GM21526 (cell line): ENCODE measurements around the gene IQCH.

Experiments used
- ATAC-seq: cut with Tn5 transposase; IDR thresholded peaks from one replicate; pipeline ENCODE4 v1.9.1; 2021; ENCODE audit warnings: moderate library complexity; ENCODE audit not compliant: unreplicated experiment, low FRiP score

IQCH gene

GRCh38 chr15:67520321-67521028, 265.9 kb downstream of the IQCH start:
- ATAC-seq, result peak; percentile 12

- ATAC-seq, result peak; percentile 72
These were observed 266.6 kb downstream of the IQCH start, which contains the start of gene C15orf61 for GRCh38 chr15:67521029-67521782. Gene C15orf61, plus strand, starts transcription at chr15:67521131. Its CDS starts 118 bp downstream, at chr15:67521249.

- ATAC-seq, result no peak
These were observed 267.4 kb downstream of the IQCH start for GRCh38 chr15:67521783-67522568.

- ATAC-seq, result no peak
These were observed 268.7 kb downstream of the IQCH start for GRCh38 chr15:67523330-67523729.

GRCh38 chr15:67524235-67524634, 269.6 kb downstream of the IQCH start:
- ATAC-seq, result no peak

GRCh38 chr15:67528513-67528912, 273.9 kb downstream of the IQCH start:
- ATAC-seq, result no peak

- ATAC-seq, result no peak
These were observed 276.9 kb downstream of the IQCH start for GRCh38 chr15:67531379-67531914.

- ATAC-seq, result no peak
These were observed 279.3 kb downstream of the IQCH start for GRCh38 chr15:67533873-67534272.

- no peak for ATAC-seq
These were observed 279.8 kb downstream of the IQCH start for GRCh38 chr15:67534360-67534759.

GRCh38 chr15:67537771-67538170, 283.2 kb downstream of the IQCH start:
- ATAC-seq, result no peak

GRCh38 chr15:67542420-67543347, 288.1 kb downstream of the IQCH start, which contains the start of gene MAP2K5:
Gene MAP2K5, plus strand, starts transcription at chr15:67542703. Its CDS starts 633 bp downstream, at chr15:67543336.
- ATAC-seq, result no peak

GRCh38 chr15:67543348-67543718, 288.7 kb downstream of the IQCH start:
- no peak for ATAC-seq

- no peak for ATAC-seq
These were observed 289.9 kb downstream of the IQCH start for GRCh38 chr15:67544475-67544874.

GRCh38 chr15:67545864-67546263, 291.3 kb downstream of the IQCH start:
- ATAC-seq, result no peak

GRCh38 chr15:67547064-67547463, 292.5 kb downstream of the IQCH start:
- ATAC-seq, result no peak

GRCh38 chr15:67547836-67548235, 293.2 kb downstream of the IQCH start:
- no peak for ATAC-seq

- ATAC-seq, result no peak
These were observed 293.8 kb downstream of the IQCH start for GRCh38 chr15:67548236-67548852.

GRCh38 chr15:67548862-67549651, 294.5 kb downstream of the IQCH start:
- ATAC-seq, result no peak

- no peak for ATAC-seq
These were observed 295.1 kb downstream of the IQCH start for GRCh38 chr15:67549736-67550135.
